TTC549 (cell line): ENCODE measurements around the gene SLC34A3.
"Not testable (repeated sequence)": the region's sequence is repeated elsewhere in the genome, so short reads cannot be mapped to it uniquely, and the experiment has no call there.

ENCODE experiments used
- FAIRE-seq: peaks from 2 replicates; lab custom pipeline; 2012; peaks lifted over from hg19 to GRCh38; lab: Jason Lieb, UNC

SLC34A3 gene

GRCh38 chr9:137242269-137243203 lies 11.8 kb downstream of the SLC34A3 start:
- FAIRE-seq: no peak

- FAIRE-seq: not testable (repeated sequence)
These were observed 12.5 kb downstream of the SLC34A3 start for GRCh38 chr9:137243266-137243625.

- no peak for FAIRE-seq
These were observed 13.2 kb downstream of the SLC34A3 start for GRCh38 chr9:137243626-137244485.

- no peak for FAIRE-seq
These were observed 14.1 kb downstream of the SLC34A3 start for GRCh38 chr9:137244486-137245449.

- FAIRE-seq: no peak
These were observed 15.0 kb downstream of the SLC34A3 start for GRCh38 chr9:137245450-137246421.

GRCh38 chr9:137247135-137247915 lies 16.6 kb downstream of the SLC34A3 start:
- no peak for FAIRE-seq

GRCh38 chr9:137247916-137248175 lies 17.1 kb downstream of the SLC34A3 start:
- FAIRE-seq: no peak

- FAIRE-seq: no peak
These were observed 19.9 kb downstream of the SLC34A3 start for GRCh38 chr9:137250329-137251193.

- no peak for FAIRE-seq
These were observed 20.4 kb downstream of the SLC34A3 start, which contains the start of gene STPG3 for GRCh38 chr9:137251194-137251461. TSS of gene STPG3 (plus strand) at chr9:137251286. CDS start at chr9:137251287, 1 bp downstream.

GRCh38 chr9:137251490-137252268 lies 21.0 kb downstream of the SLC34A3 start:
- no peak for FAIRE-seq

GRCh38 chr9:137252555-137253506 lies 22.1 kb downstream of the SLC34A3 start:
- no peak for FAIRE-seq

- no peak for FAIRE-seq
These were observed 23.3 kb downstream of the SLC34A3 start for GRCh38 chr9:137253717-137254623.

- FAIRE-seq: no peak
These were observed 24.1 kb downstream of the SLC34A3 start, which contains the start of gene NELFB for GRCh38 chr9:137254624-137255447. TSS of gene NELFB (plus strand) at chr9:137255327.

GRCh38 chr9:137255448-137256114 lies 24.9 kb downstream of the SLC34A3 start:
- no peak for FAIRE-seq

GRCh38 chr9:137256362-137256761 lies 25.7 kb downstream of the SLC34A3 start:
- FAIRE-seq: no peak
